PC-9 (cell line): ENCODE measurements around the gene PSMB5.

ENCODE experiments used
- CTCF ChIP-seq: fragments of 200-600 bp; sonication (generic); conservative IDR thresholded peaks from 2 replicates; pipeline ENCODE4 v1.6.1; 2017; ENCODE audit warnings: mixed run types, antibody characterized with exemption, mild to moderate bottlenecking, moderate library complexity
- EZH2 ChIP-seq: fragments of 200-600 bp; sonication (generic); IDR thresholded peaks from 2 replicates; pipeline ENCODE4 v1.8.0; 2017; ENCODE audit warnings: antibody characterized with exemption, low read depth

- no peak for TF ChIP-seq CTCF
- TF ChIP-seq EZH2 = no peak
These were observed 18.7 kb upstream of the PSMB5 start for GRCh38 chr14:23053426-23053825.
